GM18519 (cell line): Measurements from ENCODE around the gene ZNF783.
"Not testable (repeated sequence)": the region's sequence is repeated elsewhere in the genome, so short reads cannot be mapped to it uniquely, and the experiment has no call there.

ENCODE experiments used
- ATAC-seq: cut with Tn5 transposase; IDR thresholded peaks from one replicate; pipeline ENCODE4 v1.9.1; 2021; ENCODE audit warnings: mild to moderate bottlenecking, moderate library complexity; ENCODE audit not compliant: unreplicated experiment, low FRiP score

Gene ZNF783

GRCh38 chr7:149321978-149322541, 60.1 kb downstream of the ZNF783 start:
- ATAC-seq: no peak

- ATAC-seq: no peak
Measured at GRCh38 chr7:149322737-149323136, 60.7 kb downstream of the ZNF783 start.

GRCh38 chr7:149325248-149325647, 63.3 kb downstream of the ZNF783 start:
- no peak for ATAC-seq

DNA sequence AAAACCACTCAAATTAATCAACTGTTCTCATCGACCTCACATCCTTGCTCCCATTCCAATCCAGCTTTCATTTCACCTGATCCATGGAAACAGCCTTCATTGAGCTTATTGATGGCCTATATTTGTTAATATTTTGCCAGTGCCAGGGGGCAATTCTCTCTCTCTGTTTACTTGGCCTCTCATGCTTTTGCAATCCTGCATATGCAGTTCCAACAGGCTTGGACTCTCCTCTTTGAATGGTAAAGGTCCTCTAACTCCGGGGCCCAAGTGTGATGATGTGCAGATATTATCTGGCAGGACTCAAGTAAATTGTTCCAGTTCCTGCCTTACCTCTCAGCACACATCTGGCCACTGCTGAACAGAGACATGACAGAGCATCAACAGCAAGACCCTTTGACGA, 67.3 kb downstream of the ZNF783 start:
- no peak for ATAC-seq

DNA sequence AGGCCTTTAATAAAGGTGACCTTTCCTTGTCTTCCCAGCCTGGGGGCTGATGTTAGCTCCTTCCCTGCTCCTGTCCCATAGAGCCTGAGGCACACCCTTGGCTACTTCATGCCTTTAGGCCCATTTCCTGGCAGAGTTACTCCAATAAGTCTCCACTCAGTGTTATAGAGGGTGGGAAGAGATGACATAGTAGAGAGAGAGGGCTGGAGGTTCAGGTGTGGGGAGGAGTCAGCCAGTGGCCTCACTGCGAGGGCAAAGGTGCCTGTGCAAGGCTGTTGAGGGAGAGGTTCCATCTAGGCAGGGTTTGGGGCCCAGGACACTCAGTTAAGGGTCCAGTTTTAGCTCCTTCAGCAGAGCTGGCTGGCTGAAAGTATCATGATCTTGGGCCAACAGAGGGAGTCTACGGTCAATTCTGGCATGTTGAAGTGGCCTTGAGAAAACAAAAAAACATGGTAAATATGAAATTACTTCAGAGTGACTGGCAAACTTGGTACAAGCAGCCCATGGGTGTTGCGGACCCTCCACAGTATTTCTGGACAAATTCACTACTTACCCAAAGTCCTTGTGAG, 67.9 kb downstream of the ZNF783 start:
- no peak for ATAC-seq

GRCh38 chr7:149330914-149331567, 69.0 kb downstream of the ZNF783 start:
- no peak for ATAC-seq

DNA sequence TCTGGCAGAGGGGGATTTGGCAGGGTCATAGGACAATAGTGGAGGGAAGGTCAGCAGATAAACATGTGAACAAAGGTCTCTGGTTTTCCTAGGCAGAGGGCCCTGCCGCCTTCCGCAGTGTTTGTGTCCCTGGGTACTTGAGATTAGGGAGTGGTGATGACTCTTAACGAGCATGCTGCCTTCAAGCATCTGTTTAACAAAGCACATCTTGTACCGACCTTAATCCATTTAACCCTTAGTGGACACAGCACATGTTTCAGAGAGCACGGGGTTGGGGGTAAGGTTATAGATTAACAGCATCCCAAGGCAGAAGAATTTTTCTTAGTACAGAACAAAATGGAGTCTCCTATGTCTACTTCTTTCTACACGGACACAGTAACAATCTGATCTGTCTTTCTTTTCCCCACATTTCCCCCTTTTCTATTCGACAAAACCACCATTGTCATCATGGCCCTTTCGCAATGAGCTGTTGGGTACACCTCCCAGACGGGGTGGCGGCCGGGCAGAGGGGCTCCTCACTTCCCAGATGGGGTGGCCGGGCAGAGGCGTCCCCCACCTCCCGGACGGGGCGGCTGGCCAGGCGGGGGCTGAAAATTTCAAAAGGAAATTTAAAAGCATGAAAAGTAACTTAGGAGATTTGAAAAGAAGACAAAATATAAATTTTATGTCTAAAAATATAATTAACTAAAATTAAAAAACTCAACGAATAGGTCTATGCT, 70.8 kb downstream of the ZNF783 start:
- not testable (repeated sequence) for ATAC-seq

DNA sequence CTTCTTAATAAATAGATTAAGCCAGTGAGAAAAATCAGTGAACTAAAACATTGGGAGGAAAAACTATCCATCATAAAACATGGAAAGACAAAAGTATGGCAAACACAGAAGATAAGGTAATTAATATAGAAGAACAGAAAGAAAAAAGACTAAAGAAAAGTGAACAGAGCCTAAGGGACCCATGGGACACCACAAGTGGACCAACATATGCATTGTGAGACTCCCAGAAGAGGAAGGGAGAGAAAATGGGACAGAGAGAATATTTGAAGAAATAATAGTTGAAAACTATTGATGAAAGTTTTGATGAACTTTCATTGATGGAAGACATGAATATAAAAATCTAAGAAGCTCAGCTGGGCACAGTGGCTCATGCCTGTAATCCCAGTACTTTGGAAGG, 71.3 kb downstream of the ZNF783 start:
- no peak for ATAC-seq

DNA sequence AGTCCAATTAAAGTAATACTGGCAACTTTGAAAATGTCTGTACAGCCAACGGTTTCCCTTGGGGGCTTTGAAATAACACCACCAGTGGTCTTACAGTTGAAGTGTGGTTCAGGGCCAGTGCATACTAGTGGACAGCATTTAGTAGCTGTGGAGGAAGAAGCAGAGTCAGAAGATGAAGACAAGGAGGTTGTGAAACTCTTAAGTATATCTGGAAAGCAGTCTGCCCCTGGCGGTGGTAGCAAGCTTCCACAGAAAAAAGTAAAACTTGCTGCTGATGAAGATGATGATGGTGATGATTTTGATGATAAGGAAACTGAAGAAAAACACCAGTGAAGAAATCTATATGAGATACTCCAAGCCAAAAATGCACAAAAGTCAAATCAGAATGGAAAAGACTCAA, 72.2 kb downstream of the ZNF783 start:
- ATAC-seq: no peak
